Common myeloid progenitor, CD34-positive (primary cell): Measurements from ENCODE around the gene NES.

Experiments
- CTCF ChIA-PET: fragments of 350-600 bp; sonication (Branson Sonifier 250); formaldehyde crosslinking; loops from one replicate; lab custom pipeline; 2021; ENCODE audit warnings: antibody characterized with exemption; lab: Charles Lee
- POLR2A ChIA-PET: fragments of 350-600 bp; sonication (Branson Sonifier 250); formaldehyde crosslinking; loops from one replicate; lab custom pipeline; 2021; ENCODE audit warnings: antibody characterized with exemption; lab: Charles Lee
- DNase-seq, 3 donors: peaks; one replicate each; pipeline versions ENCODE4 v3.0.0 to v3.0.0-alpha.2; 2013
- H3K27ac ChIP-seq, 2 experiments: 1 replicate in 1 of 2; 2 replicates in 1 of 2; pipeline ENCODE4 v1.7.0; 2013; ENCODE audit warnings: inconsistent platforms in 2 of 2, low read length in 2 of 2, mild to moderate bottlenecking in 2 of 2, low read depth in 1 of 2, moderate library complexity in 1 of 2; ENCODE audit not compliant: severe bottlenecking in 2 of 2, insufficient read depth in 1 of 2, poor library complexity in 1 of 2
- H3K27me3 ChIP-seq, 5 experiments: replicated peaks in 2 of 5; 1 replicate in 3 of 5; 2 replicates in 2 of 5; pipeline versions ENCODE4 v1.6.1 to v1.7.0; 2013; ENCODE audit warnings: low read length in 4 of 5, mild to moderate bottlenecking in 2 of 5, moderate library complexity in 2 of 5, inconsistent platforms in 1 of 5; ENCODE audit not compliant: insufficient read depth in 5 of 5, control insufficient read depth in 4 of 5
- H3K36me3 ChIP-seq, 4 experiments: 1 replicate in 2 of 4; 2 replicates in 2 of 4; pipeline versions ENCODE4 v1.6.1 to v1.7.0; 2013; ENCODE audit warnings: low read length in 3 of 4, control low read depth in 1 of 4, mild to moderate bottlenecking in 1 of 4; ENCODE audit not compliant: control insufficient read depth in 4 of 4, insufficient read depth in 4 of 4
- H3K4me1 ChIP-seq, 4 experiments: 1 replicate in 3 of 4; 2 replicates in 1 of 4; pipeline versions ENCODE4 v1.6.1 to v1.7.1; 2013; ENCODE audit warnings: low read length in 3 of 4, mild to moderate bottlenecking in 3 of 4, control low read depth in 1 of 4, inconsistent platforms in 1 of 4, moderate library complexity in 1 of 4; ENCODE audit not compliant: control insufficient read depth in 4 of 4, insufficient read depth in 4 of 4; ENCODE audit errors: control extremely low read depth in 1 of 4
- H3K4me3 ChIP-seq, 7 experiments: 1 replicate in 4 of 7; 2 replicates in 3 of 7; pipeline versions ENCODE4 v1.5.1 to v1.7.0; 2013; ENCODE audit warnings: mild to moderate bottlenecking in 7 of 7, low read length in 6 of 7, moderate library complexity in 6 of 7, inconsistent platforms in 2 of 7, low read depth in 2 of 7, control low read depth in 1 of 7; ENCODE audit not compliant: insufficient read depth in 4 of 7, control insufficient read depth in 1 of 7; ENCODE audit errors: extremely low read depth in 1 of 7
- H3K9me3 ChIP-seq, 5 experiments: 1 replicate in 4 of 5; 2 replicates in 1 of 5; pipeline versions ENCODE4 v1.6.1 to v1.7.1; 2013; ENCODE audit warnings: low read length in 4 of 5, mild to moderate bottlenecking in 2 of 5, inconsistent platforms in 1 of 5, low read depth in 1 of 5, moderate library complexity in 1 of 5; ENCODE audit not compliant: control insufficient read depth in 4 of 5, insufficient read depth in 2 of 5; ENCODE audit errors: control extremely low read depth in 1 of 5
- WGBS: methylation state at CpG from one replicate; pipeline ENCODE4 v1.1.5; 2013; ENCODE audit not compliant: insufficient coverage; 5-methylcytosine and 5-hydroxymethylcytosine counted together

Gene NES

GRCh38 chr1:156647351-156647750 lies 29.9 kb downstream of the NES start:
- DNase-seq = no peak
- Histone ChIP-seq H3K36me3 (no peaks in the 10 kb centered on the region), H3K27ac (no peak overlapping the region), H3K4me3 (no peak overlapping the region), H3K9me3 (no peaks in the 10 kb centered on the region), H3K4me1 (peaks cover 6 to 23% (median 21%) of the 10 kb centered on the region in 4 experiments), H3K27me3 (peaks cover 4 to 83% (median 36%) of the 10 kb centered on the region in 5 experiments)
- WGBS = 91% methylated on average over 8 of the region's 10 CpGs
- ChIA-PET CTCF (interaction anchor here (9.4 to 18.3 kb wide), 2 partner anchors 10 to 18 kb away, joined by 72 to 275 read pairs; no protein-coding TSS in a partner anchor), POLR2A (no interaction called here)

GRCh38 chr1:156646738-156647211 lies 30.4 kb downstream of the NES start:
- H3K9me3 ChIP-seq = no peaks in the 10 kb centered on the region
- peaks cover 4 to 84% (median 37%) of the 10 kb centered on the region in 5 experiments for H3K27me3 ChIP-seq
- no peak overlapping the region for H3K27ac ChIP-seq
- 9% methylated on average over 28 of the region's 51 CpGs for WGBS
- peaks cover 6 to 27% (median 26%) of the 10 kb centered on the region in 4 experiments for H3K4me1 ChIP-seq
- DNase-seq = no peak
- ChIA-PET POLR2A (no interaction called here), CTCF (interaction anchor here (9.4 to 18.3 kb wide), 2 partner anchors 10 to 18 kb away, joined by 72 to 275 read pairs; no protein-coding TSS in a partner anchor)
- H3K36me3 ChIP-seq = no peaks in the 10 kb centered on the region
- no peak overlapping the region for H3K4me3 ChIP-seq

- peaks cover 8 to 35% (median 34%) of the 10 kb centered on the region in 4 experiments for H3K4me1 ChIP-seq
- H3K9me3 ChIP-seq = no peaks in the 10 kb centered on the region
- H3K27me3 ChIP-seq = peaks cover 4 to 84% (median 46%) of the 10 kb centered on the region in 5 experiments
- DNase-seq = no peak
- H3K27ac ChIP-seq = no peak overlapping the region
- ChIA-PET POLR2A (no interaction called here), CTCF (interaction anchor here (1.5 to 18.3 kb wide), 3 partner anchors 11 to 29 kb away, joined by 3 to 275 read pairs (median 72); no protein-coding TSS in a partner anchor)
- WGBS = 86% methylated on average over 1 of the region's 1 CpG
- H3K36me3 ChIP-seq = no peaks in the 10 kb centered on the region
- H3K4me3 ChIP-seq = no peak overlapping the region
Observed at GRCh38 chr1:156645666-156646065, 31.5 kb downstream of the NES start.

GRCh38 chr1:156645056-156645455 lies 32.2 kb downstream of the NES start:
- H3K27me3 ChIP-seq = peaks cover 4 to 84% (median 46%) of the 10 kb centered on the region in 5 experiments
- H3K4me1 ChIP-seq = peaks cover 8 to 35% (median 34%) of the 10 kb centered on the region in 4 experiments
- CTCF ChIA-PET = interaction anchor here (1.5 to 18.3 kb wide), 3 partner anchors 12 to 28 kb away, joined by 3 to 275 read pairs (median 72); no protein-coding TSS in a partner anchor
- no peaks in the 10 kb centered on the region for H3K36me3 ChIP-seq
- no peak overlapping the region for H3K27ac ChIP-seq
- 89% methylated on average over 2 of the region's 3 CpGs for WGBS
- DNase-seq = no peak
- H3K9me3 ChIP-seq = no peaks in the 10 kb centered on the region
- H3K4me3 ChIP-seq = no peak overlapping the region
- POLR2A ChIA-PET = no interaction called here

GRCh38 chr1:156644640-156645039 lies 32.6 kb downstream of the NES start:
- no peaks in the 10 kb centered on the region for H3K9me3 ChIP-seq
- DNase-seq = no peak
- H3K27me3 ChIP-seq = peaks cover 4 to 84% (median 47%) of the 10 kb centered on the region in 5 experiments
- H3K4me3 ChIP-seq = no peak overlapping the region
- no peaks in the 10 kb centered on the region for H3K36me3 ChIP-seq
- peaks cover 8 to 35% (median 34%) of the 10 kb centered on the region in 4 experiments for H3K4me1 ChIP-seq
- WGBS = 80% methylated on average over 1 of the region's 1 CpG
- H3K27ac ChIP-seq = no peak overlapping the region
- POLR2A ChIA-PET = no interaction called here
- CTCF ChIA-PET = interaction anchor here (1.5 to 18.3 kb wide), 4 partner anchors 12 to 28 kb away, joined by 3 to 275 read pairs (median 44); partner anchors contain the start of gene HAPLN2

- Histone ChIP-seq H3K36me3 (no peaks in the 10 kb centered on the region), H3K4me1 (peaks cover 8 to 35% (median 34%) of the 10 kb centered on the region in 4 experiments), H3K4me3 (peak overlapping the region in 2 of 7 experiments; percentile 14 to 43), H3K27me3 (peaks cover 4 to 84% (median 51%) of the 10 kb centered on the region in 5 experiments), H3K27ac (no peak overlapping the region), H3K9me3 (no peaks in the 10 kb centered on the region)
- ChIA-PET CTCF (interaction anchor here (0.9 to 18.3 kb wide), 8 partner anchors 8 to 198 kb away, joined by 3 to 275 read pairs (median 6); partner anchors contain the start of gene HAPLN2), POLR2A (interaction anchor here (0.6 to 1.2 kb wide), 2 partner anchors 15 to 18 kb away, joined by 3 read pairs; no protein-coding TSS in a partner anchor)
- peak in 1 of 3 donors; percentile 31 for DNase-seq
- no CpG with 5 or more reads among the region's 3 CpGs for WGBS
Observed at GRCh38 chr1:156644146-156644545, 33.1 kb downstream of the NES start.

GRCh38 chr1:156643778-156644092 lies 33.5 kb downstream of the NES start:
- DNase-seq = peak; percentile 88 to 95 (median 94)
- CTCF ChIA-PET = interaction anchor here (0.8 to 18.3 kb wide), 14 partner anchors 8 to 198 kb away, joined by 3 to 275 read pairs (median 4); partner anchors contain the start of gene HAPLN2
- H3K27me3 ChIP-seq = peaks cover 4 to 84% (median 49%) of the 10 kb centered on the region in 5 experiments

More at GRCh38 chr1:156643778-156644092, 33.5 kb downstream of the NES start:
- POLR2A ChIA-PET = interaction anchor here (0.6 to 1.2 kb wide), 2 partner anchors 14 to 18 kb away, joined by 3 read pairs; no protein-coding TSS in a partner anchor
- no peak overlapping the region for H3K27ac ChIP-seq
- H3K9me3 ChIP-seq = no peaks in the 10 kb centered on the region
- H3K4me3 ChIP-seq = peak overlapping the region in 2 of 7 experiments; percentile 14 to 43
- peaks cover 8 to 35% (median 34%) of the 10 kb centered on the region in 4 experiments for H3K4me1 ChIP-seq
- no peaks in the 10 kb centered on the region for H3K36me3 ChIP-seq
- 0% methylated on average over 6 of the region's 7 CpGs for WGBS
